ENCODE results near the gene BEAN1.
"Not testable (repeated sequence)": the region's sequence is repeated elsewhere in the genome, so short reads cannot be mapped to it uniquely, and the experiment has no call there.

- TF ChIP-seq CTCF (IDR thresholded peaks at IDR 0.05; ENCODE audit: low read depth, low read length); POLR2A (IDR thresholded peaks at IDR 0.05; ENCODE audit: extremely low read depth, insufficient read length): not testable (repeated sequence)
- TF ChIP-seq, protein P1, sequence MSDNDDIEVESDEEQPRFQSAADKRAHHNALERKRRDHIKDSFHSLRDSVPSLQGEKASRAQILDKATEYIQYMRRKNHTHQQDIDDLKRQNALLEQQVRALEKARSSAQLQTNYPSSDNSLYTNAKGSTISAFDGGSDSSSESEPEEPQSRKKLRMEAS (IDR thresholded peaks at IDR 0.05; ENCODE audit: low read depth, low read length) = not testable (repeated sequence)
These were observed 39.5 kb downstream of the BEAN1 start for GRCh38 chr16:66466636-66467035.

Data from NB4 (cell line).